GM04504 (cell line): ENCODE measurements around the gene PLCB1.
A peak's percentile ranks its signal among the peaks of the same experiment; 100 is the strongest.
"Not testable (repeated sequence)": the region's sequence is repeated elsewhere in the genome, so short reads cannot be mapped to it uniquely, and the experiment has no call there.

Experiments used
- DNase-seq: peaks from one replicate; pipeline ENCODE4 v3.0.0-alpha.2; 2012; ENCODE audit warnings: low read depth

PLCB1 gene

DNA sequence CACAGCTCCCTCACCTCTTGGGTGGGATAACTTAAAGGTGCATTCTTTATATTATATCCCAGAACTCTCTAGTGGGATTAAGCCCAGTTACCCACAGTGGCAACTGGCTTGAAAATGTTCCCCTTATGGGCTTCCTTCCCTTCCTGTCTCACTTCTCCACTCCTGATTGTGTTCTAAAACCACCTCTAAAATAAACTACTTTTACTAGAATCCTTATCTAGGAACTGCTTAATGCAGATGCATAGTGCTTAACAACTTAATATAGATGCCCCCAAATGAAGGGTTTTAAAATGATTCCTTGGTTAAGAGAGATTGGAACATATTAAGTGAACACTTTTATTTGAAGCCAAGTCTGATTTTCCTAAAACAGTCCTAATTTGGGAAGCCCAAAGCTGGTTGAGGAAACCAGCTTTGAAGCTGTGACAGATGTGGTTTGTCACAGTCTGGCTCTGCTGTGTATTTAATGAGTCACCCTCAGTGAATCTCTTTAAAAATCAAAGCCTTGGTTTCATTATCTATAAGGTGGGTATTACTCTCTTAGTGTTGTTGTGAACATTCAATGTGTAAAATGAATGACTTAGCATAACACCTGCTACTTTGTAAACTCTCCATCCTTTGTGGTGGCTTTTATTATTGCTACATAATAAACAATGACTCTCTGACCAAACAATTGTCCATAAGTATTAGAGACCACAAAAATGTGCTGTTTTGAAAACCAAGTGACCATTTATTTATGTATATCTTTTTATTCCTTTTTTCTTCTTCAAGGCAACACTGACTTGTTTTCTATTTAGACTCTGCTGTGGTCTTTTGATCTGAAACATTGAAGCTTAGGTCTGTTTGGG lies 24.4 kb downstream of the PLCB1 start:
- DNase-seq = no peak

GRCh38 chr20:8159217-8159616 lies 27.2 kb downstream of the PLCB1 start:
- not testable (repeated sequence) for DNase-seq

- no peak for DNase-seq
Observed at GRCh38 chr20:8161264-8162071, 29.4 kb downstream of the PLCB1 start.

DNA sequence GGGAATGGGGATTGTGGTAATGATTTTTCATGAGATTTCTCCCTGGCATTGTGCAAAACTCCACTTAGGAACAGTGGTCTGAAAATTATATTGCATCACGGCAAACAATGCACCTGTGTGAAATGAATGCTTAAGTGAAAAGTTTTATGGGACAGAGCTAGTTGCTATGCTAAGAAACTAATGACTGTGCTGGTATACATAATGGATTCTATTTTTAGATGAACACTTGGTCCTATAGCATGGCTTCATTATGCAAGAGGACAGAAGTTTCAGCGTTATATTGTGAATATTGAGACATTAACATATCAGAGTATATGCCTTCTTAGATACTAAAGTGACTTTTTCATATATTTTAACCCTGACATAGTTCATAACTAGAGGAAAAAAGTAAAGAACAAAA lies 30.5 kb downstream of the PLCB1 start:
- DNase-seq = no peak

- no peak for DNase-seq
Observed at GRCh38 chr20:8163543-8163942, 31.5 kb downstream of the PLCB1 start.

DNA sequence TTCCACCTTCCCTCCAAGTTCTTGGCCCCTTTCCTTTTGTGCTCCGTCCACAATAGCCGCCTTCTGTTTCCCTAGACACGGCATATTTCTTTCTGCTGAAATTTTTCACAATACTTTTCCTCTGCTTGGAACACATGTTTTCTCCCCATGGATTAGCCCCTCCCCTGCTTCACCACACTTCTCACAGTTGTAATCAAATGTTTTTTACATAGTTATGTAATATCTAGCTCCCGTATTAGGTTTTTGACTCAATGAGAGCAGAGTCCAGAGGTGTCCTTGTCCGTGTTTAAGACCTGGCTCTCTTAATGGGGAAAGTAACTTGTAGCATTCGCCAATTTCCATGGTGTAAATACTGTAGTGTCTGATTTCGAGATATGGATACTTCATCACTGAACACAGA lies 34.7 kb downstream of the PLCB1 start:
- no peak for DNase-seq

DNA sequence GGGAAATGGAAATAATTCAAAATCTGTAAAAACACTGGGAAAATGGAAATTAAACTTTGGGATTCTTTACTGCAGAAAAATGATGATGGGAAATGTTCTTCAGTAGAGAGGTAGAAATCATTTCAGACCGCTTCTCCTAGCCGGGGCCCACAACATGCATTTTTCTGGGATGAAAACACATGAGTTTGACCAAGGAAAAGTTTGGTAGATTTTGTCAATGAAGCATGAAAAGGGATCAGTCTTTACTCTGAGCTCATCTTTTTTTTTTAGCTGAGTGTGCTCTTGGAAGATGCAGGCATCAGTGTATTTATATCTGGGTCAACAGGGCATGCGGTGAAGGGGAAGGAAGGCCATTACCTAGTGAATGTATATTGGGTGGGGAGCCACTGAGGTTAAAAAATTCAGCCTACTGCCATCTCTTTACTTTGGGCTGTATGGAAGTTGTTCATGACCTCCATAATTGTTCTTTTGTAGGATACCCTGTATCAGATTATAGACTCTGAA lies 36.8 kb downstream of the PLCB1 start:
- no peak for DNase-seq

DNA sequence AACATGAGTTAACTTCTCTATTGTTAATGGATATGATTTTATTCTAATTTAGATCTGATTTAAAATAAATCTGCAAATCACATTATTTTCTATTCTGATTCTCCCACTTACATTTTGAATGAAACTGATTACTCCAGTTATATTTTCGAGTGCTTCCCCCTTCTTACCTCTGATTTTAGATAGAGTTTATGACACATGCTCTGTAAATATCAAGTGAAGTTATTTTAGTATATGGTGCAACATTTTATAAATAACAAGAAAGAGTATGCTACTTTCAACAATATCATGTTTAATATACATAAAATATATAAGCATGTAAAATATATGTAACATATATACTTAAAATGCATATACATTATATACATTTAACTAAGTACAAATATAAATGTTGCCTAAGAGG lies 38.9 kb downstream of the PLCB1 start:
- no peak for DNase-seq

DNA sequence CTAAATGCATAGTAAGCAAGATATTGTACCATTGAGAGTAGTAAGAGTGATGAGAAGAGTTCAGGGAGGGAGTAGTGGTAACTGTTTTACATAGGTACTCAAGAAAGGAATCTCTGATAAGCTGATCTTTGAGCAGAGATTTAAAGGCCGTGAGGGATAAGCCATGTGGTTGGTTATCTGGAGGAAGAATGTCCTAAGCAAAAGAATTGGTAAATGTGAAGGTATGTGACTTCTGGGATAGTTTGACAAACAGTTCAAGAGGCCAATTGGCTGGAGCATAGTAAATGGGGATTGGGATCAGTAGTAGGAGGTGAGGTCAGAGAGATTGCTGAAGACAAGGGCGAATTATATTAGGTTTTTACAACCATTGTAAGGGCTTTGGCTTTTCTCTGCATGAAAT lies 40.1 kb downstream of the PLCB1 start:
- no peak for DNase-seq

- DNase-seq = no peak
Observed at GRCh38 chr20:8175741-8176675, 43.9 kb downstream of the PLCB1 start.

DNA sequence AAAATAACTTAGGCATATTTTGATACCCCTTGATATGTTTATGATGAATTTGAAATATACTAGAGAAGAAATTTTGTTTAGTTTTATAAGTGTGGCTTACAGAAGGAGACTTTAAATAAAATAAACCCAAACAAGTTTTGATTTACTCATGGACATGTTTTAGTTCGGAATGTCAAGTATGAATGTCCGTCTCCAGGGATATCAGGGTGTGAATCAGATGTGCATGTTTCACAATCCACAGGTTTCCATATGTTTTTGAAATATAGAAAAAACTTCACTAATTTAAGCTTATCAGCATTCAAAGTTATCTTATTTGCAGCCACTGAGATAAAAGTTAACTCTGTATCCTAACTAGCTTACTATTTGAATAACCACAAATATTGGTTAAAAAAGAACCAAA lies 51.5 kb downstream of the PLCB1 start:
- DNase-seq = no peak

- DNase-seq = no peak
Observed at GRCh38 chr20:8187740-8188139, 55.7 kb downstream of the PLCB1 start.

GRCh38 chr20:8190043-8190880 lies 58.2 kb downstream of the PLCB1 start:
- DNase-seq = no peak

- DNase-seq = peak; percentile 32
Observed at GRCh38 chr20:8194721-8195120, 62.7 kb downstream of the PLCB1 start.

- DNase-seq = no peak
Observed at GRCh38 chr20:8196096-8196495, 64.0 kb downstream of the PLCB1 start.

- DNase-seq = no peak
Observed at GRCh38 chr20:8200220-8200619, 68.2 kb downstream of the PLCB1 start.

DNA sequence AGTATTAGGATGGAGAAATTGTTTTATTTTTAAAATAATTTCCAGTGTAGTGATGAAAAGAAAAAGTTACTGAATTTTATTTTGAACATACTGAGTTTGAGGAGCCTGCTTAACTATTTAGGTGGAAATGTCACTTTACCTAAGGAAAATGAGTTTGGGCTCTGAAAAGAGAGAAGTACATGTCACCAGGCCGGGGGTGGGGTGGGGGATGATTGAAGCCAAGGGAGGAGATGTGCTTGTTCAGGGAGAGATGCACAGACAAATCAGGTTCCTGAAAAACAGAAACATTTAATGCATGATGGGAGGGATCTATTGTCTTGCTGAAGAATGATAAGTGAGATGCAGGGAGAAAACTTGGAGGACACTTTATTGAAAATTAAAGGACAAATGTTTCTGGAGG lies 71.3 kb downstream of the PLCB1 start:
- DNase-seq = no peak

- no peak for DNase-seq
Observed at GRCh38 chr20:8205996-8206395, 73.9 kb downstream of the PLCB1 start.

GRCh38 chr20:8208226-8208625 lies 76.2 kb downstream of the PLCB1 start:
- no peak for DNase-seq

- no peak for DNase-seq
Observed at GRCh38 chr20:8209061-8209460, 77.0 kb downstream of the PLCB1 start.

- no peak for DNase-seq
Observed at GRCh38 chr20:8210749-8211148, 78.7 kb downstream of the PLCB1 start.
